Measurements from ENCODE around the gene HOOK2.

HOOK2 gene

GRCh38 chr19:12779162-12779993, 4.0 kb upstream of the HOOK2 start:
- CTCF ChIA-PET: interaction anchor here (0.7 to 11.4 kb wide), 5 partner anchors 14 to 59 kb away, joined by 3 to 234 read pairs (median 14); partner anchors contain the start of genes JUNB, PRDX2 and THSD8
- no peak overlapping the region for H3K4me3 ChIP-seq (ENCODE audit: low read depth, low read length)
- H3K27ac ChIP-seq (ENCODE audit: extremely low read depth, low read depth, low read length): no peak overlapping the region
- POLR2A ChIA-PET: interaction anchor here (3.3 kb wide), 1 partner anchor 13 kb away, joined by 42 read pairs; the partner anchor contains the start of gene JUNB
- H3K36me3 ChIP-seq (ENCODE audit: control insufficient read depth in 2 of 2, insufficient read depth in 1 of 2, low read length in 2 of 2): no peaks in the 10 kb centered on the region
- peaks cover 6% of the 10 kb centered on the region; the same call in 1 of the 2 replicates for H3K4me1 ChIP-seq (ENCODE audit: control insufficient read depth, insufficient read depth, low read length)
- no peaks in the 10 kb centered on the region for H3K9me3 ChIP-seq (ENCODE audit: control insufficient read depth, insufficient read depth, low read depth, low read length)
- TF ChIP-seq ZNF214 (tag by site-specific recombination; IDR thresholded peaks at IDR 0.05; ENCODE audit: borderline replicate concordance) (no peak), GLI4 (tag by site-specific recombination; IDR thresholded peaks at IDR 0.05) (no peak), PRDM4 (tag by site-specific recombination; IDR thresholded peaks at IDR 0.05) (no peak), ZNF354C (tag by site-specific recombination; IDR thresholded peaks at IDR 0.05; ENCODE audit: borderline replicate concordance, low read depth) (no peak), SCRT2 (tag by site-specific recombination; IDR thresholded peaks at IDR 0.05) (peak; percentile 82), ZBTB17 (tag by site-specific recombination; IDR thresholded peaks at IDR 0.05) (no peak), ZNF600 (tag by site-specific recombination; IDR thresholded peaks at IDR 0.05) (peak; percentile 61), ZNF138 (tag by site-specific recombination; IDR thresholded peaks at IDR 0.05; ENCODE audit: borderline replicate concordance) (no peak), ZNF580 (tag by site-specific recombination; IDR thresholded peaks at IDR 0.05) (no peak), ZNF830 (tag by site-specific recombination; IDR thresholded peaks at IDR 0.05; ENCODE audit: low read depth) (no peak), PRDM2 (tag by site-specific recombination; IDR thresholded peaks at IDR 0.05; ENCODE audit: borderline replicate concordance) (no peak), ZNF19 (tag by site-specific recombination; IDR thresholded peaks at IDR 0.05; ENCODE audit: low read depth) (no peak), ZEB2 (tag by site-specific recombination; IDR thresholded peaks at IDR 0.05) (no peak), KLF10 (tag by site-specific recombination; IDR thresholded peaks at IDR 0.05) (no peak), ELK4 (IDR thresholded peaks at IDR 0.05; ENCODE audit: borderline replicate concordance, low read depth, low read length) (no peak), INSM2 (tag by site-specific recombination; IDR thresholded peaks at IDR 0.05) (no peak), ZNF596 (tag by site-specific recombination; IDR thresholded peaks at IDR 0.05) (no peak), ZNF571 (tag by site-specific recombination; IDR thresholded peaks at IDR 0.05) (no peak), ZNF157 (tag by site-specific recombination; IDR thresholded peaks at IDR 0.05) (no peak), MZF1 (tag by site-specific recombination; IDR thresholded peaks at IDR 0.05; ENCODE audit: borderline replicate concordance) (no peak), ZSCAN5A (tag by site-specific recombination; IDR thresholded peaks at IDR 0.05) (no peak), ZNF704 (tag by site-specific recombination; IDR thresholded peaks at IDR 0.05) (no peak)

All from HEK293 (cell line).